GM12878 (cell line): ENCODE measurements around the gene SIGLEC5. TPM values are rescaled to one million over a fixed set of nuclear protein-coding genes. Genes with fewer than 3 reads are reported as not detected.
A peak's percentile ranks its signal among the peaks of the same experiment; 100 is the strongest.

Source experiments
- ASH2L ChIP-seq: fragments of 300-600, 200-600 bp; sonication (generic); IDR thresholded peaks from 2 replicates; pipeline ENCODE4 v1.6.1; 2017; ENCODE audit warnings: low read depth, mild to moderate bottlenecking, borderline replicate concordance
- CBFB ChIP-seq: IDR thresholded peaks from 2 replicates; pipeline ENCODE4 v1.6.1; 2016; ENCODE audit warnings: antibody characterized with exemption, low read depth
- CHD4 ChIP-seq: fragments of 200-600 bp; sonication (generic); IDR thresholded peaks from 2 replicates; pipeline ENCODE4 v1.6.1; 2016; ENCODE audit warnings: mild to moderate bottlenecking
- E2F8 ChIP-seq: fragments of 450-650 bp; IDR thresholded peaks from 2 replicates; pipeline ENCODE4 v1.6.1; 2018; ENCODE audit warnings: mild to moderate bottlenecking, low read depth, moderate library complexity; ENCODE audit not compliant: partially characterized antibody
- E4F1 ChIP-seq: fragments of 450-650 bp; IDR thresholded peaks from 2 replicates; pipeline ENCODE4 v1.6.1; 2018; ENCODE audit warnings: borderline replicate concordance, mild to moderate bottlenecking; ENCODE audit not compliant: partially characterized antibody
- EP300 ChIP-seq, 2 experiments: fragments of 150-350 bp in 1 of 2; IDR thresholded peaks; 2 replicates each; pipeline ENCODE4 v1.6.1; 2011 to 2012; ENCODE audit warnings: low read depth in 2 of 2, low read length in 2 of 2, borderline replicate concordance in 1 of 2, improper control_type of control experiment in 1 of 2, inconsistent platforms in 1 of 2; ENCODE audit not compliant: control insufficient read depth in 1 of 2
- IRF3 ChIP-seq: fragments of 450-650 bp; IDR thresholded peaks from 2 replicates; pipeline ENCODE4 v1.6.1; 2014; ENCODE audit warnings: mild to moderate bottlenecking
- MYC ChIP-seq: IDR thresholded peaks from 2 replicates; pipeline ENCODE4 v1.6.1; 2011; ENCODE audit warnings: mild to moderate bottlenecking, low read length, moderate library complexity, inconsistent platforms; ENCODE audit not compliant: insufficient read depth, insufficient replicate concordance, insufficient read length, severe bottlenecking
- NBN ChIP-seq: fragments of 450-650 bp; IDR thresholded peaks from 2 replicates; pipeline ENCODE4 v1.6.1; 2016
- PAX5 ChIP-seq: IDR thresholded peaks from 2 replicates; pipeline ENCODE4 v1.6.1; 2011; ENCODE audit warnings: low read depth, low read length, borderline replicate concordance
- SIN3A ChIP-seq: IDR thresholded peaks from 2 replicates; pipeline ENCODE4 v1.6.1; 2012; ENCODE audit warnings: low read depth, low read length, improper control_type of control experiment
- SMAD5 ChIP-seq: IDR thresholded peaks from 2 replicates; pipeline ENCODE4 v1.6.1; 2016; ENCODE audit warnings: antibody characterized with exemption, low read depth
- SP1 ChIP-seq: IDR thresholded peaks from one replicate; pipeline ENCODE4 v1.6.1; 2011; ENCODE audit warnings: low read depth, low read length
- SUPT20H ChIP-seq: IDR thresholded peaks from 2 replicates; pipeline ENCODE4 v1.6.1; 2011; ENCODE audit warnings: low read depth, mild to moderate bottlenecking, low read length, moderate library complexity, borderline replicate concordance; ENCODE audit not compliant: control insufficient read depth
- TAF1 ChIP-seq: IDR thresholded peaks from 2 replicates; pipeline ENCODE4 v1.6.1; 2011; ENCODE audit warnings: mild to moderate bottlenecking, low read depth, low read length, borderline replicate concordance
- ZNF384 ChIP-seq: IDR thresholded peaks from 2 replicates; pipeline ENCODE4 v1.6.1; 2012; ENCODE audit warnings: low read depth, mild to moderate bottlenecking, low read length, improper control_type of control experiment, borderline replicate concordance
- polyA plus RNA-seq, 11 experiments: library from polyadenylated mRNA; depleted of rRNA in 4 of 11; unstranded in 6 of 11; stranded (reverse) in 5 of 11; fragments of >200 nt; fragmentation: Nextera tagmentation in 4 of 11; fragmentation: Illumina TruSeq in 1 of 11; extraction: Ambion mirVana in 4 of 11; extraction: Trizol in 1 of 11; gene quantifications; 1 replicate in 1 of 11; 2 replicates in 10 of 11; pipeline versions ENCODE4 v1.2.1 to v1.2.3, GENCODE V29; 2011 to 2016; ENCODE audit warnings: inconsistent platforms in 2 of 11, missing spikeins in 2 of 11, low read depth in 1 of 11
- total RNA-seq, 4 experiments: library from RNA; depleted of rRNA in 3 of 4; stranded (reverse); fragments of >200 nt in 3 of 4; fragmentation: Illumina TruSeq in 1 of 4; extraction: Trizol in 1 of 4; gene quantifications; 2 replicates each; pipeline versions ENCODE4 v1.2.1 to v1.2.3, GENCODE V29; 2013 to 2021
- TF ChIP-seq, protein P1 (sequence below): IDR thresholded peaks from 2 replicates; pipeline ENCODE4 v1.6.1; 2012; ENCODE audit warnings: improper control_type of control experiment, low read depth, low read length; ENCODE audit not compliant: insufficient replicate concordance

Gene SIGLEC5
- total and polyA plus RNA-seq, 10 of the 15 experiments (the other 5 are each of a cell fraction or from before 2014, with no cell fraction given): 0.05 to 2.5 (median 1.4) TPM; not detected in 1

DNA sequence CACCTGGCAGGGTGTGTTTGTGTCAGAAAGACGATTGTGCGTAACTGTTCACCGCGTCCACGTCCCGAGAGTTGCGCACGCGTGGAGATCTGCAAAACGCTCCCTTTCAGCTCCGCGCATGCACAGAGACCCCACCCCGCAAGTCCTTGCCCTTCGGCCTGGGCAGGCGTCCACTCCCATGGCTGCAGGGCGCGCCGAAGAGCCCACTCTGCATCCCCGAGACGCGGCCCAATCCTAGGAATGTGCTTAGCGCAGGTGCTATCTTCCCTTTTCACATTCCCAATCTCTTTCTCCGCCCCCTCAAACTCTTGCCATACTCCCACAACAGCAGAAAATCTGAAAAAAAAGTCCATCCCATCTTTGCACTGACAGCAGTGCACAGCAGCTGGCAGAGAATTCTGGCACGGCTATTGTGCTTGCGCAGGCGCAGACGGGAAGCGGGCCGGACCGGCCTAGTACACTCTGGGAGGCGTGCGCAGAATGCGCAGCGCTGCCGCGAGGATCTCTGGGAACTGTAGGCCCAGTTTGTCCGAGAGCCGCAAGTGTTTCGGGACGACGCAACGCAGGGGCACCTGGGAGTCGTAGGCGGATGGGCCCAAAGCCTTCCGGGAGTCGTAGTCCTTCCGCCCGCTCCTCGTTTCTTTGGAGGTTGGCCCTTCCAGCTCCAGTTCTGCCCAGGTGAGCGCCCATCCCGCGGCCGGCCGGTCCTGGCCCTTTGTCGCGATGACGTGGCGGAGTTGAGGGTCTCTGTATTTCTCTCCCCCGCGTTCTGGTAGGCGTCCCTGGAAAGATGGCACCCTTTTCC lies 36.0 kb downstream of the SIGLEC5 start (continued):
- TF ChIP-seq SIN3A (no peak), ASH2L (no peak), NBN (0 out of 2 replicates have a peak, but pooled peaks have one; percentile 17), MYC (no peak), E4F1 (no peak), CBFB (no peak), SUPT20H (no peak), E2F8 (no peak), ZNF384 (no peak), IRF3 (no peak), TAF1 (no peak), EP300 (IDR thresholded peaks at IDR 0.05; ENCODE audit: borderline replicate concordance in 1 of 2, control insufficient read depth in 1 of 2, low read depth in 2 of 2, low read length in 2 of 2) (no peak), PAX5 (no peak; the same call in 1 of the 2 replicates), SMAD5 (no peak), SP1 (peak; percentile 53), CHD4 (no peak)
- TF ChIP-seq, protein P1, sequence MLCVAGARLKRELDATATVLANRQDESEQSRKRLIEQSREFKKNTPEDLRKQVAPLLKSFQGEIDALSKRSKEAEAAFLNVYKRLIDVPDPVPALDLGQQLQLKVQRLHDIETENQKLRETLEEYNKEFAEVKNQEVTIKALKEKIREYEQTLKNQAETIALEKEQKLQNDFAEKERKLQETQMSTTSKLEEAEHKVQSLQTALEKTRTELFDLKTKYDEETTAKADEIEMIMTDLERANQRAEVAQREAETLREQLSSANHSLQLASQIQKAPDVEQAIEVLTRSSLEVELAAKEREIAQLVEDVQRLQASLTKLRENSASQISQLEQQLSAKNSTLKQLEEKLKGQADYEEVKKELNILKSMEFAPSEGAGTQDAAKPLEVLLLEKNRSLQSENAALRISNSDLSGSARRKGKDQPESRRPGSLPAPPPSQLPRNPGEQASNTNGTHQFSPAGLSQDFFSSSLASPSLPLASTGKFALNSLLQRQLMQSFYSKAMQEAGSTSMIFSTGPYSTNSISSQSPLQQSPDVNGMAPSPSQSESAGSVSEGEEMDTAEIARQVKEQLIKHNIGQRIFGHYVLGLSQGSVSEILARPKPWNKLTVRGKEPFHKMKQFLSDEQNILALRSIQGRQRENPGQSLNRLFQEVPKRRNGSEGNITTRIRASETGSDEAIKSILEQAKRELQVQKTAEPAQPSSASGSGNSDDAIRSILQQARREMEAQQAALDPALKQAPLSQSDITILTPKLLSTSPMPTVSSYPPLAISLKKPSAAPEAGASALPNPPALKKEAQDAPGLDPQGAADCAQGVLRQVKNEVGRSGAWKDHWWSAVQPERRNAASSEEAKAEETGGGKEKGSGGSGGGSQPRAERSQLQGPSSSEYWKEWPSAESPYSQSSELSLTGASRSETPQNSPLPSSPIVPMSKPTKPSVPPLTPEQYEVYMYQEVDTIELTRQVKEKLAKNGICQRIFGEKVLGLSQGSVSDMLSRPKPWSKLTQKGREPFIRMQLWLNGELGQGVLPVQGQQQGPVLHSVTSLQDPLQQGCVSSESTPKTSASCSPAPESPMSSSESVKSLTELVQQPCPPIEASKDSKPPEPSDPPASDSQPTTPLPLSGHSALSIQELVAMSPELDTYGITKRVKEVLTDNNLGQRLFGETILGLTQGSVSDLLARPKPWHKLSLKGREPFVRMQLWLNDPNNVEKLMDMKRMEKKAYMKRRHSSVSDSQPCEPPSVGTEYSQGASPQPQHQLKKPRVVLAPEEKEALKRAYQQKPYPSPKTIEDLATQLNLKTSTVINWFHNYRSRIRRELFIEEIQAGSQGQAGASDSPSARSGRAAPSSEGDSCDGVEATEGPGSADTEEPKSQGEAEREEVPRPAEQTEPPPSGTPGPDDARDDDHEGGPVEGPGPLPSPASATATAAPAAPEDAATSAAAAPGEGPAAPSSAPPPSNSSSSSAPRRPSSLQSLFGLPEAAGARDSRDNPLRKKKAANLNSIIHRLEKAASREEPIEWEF: no peak
